Activated T-cell treated with anti-CD3 and anti-CD28 coated beads for 4 hours (primary cell): Measurements from ENCODE around the gene MAK.
"Not testable (repeated sequence)": the region's sequence is repeated elsewhere in the genome, so short reads cannot be mapped to it uniquely, and the experiment has no call there.

Source experiments
- DNase-seq: peaks from one replicate; pipeline ENCODE4 v3.0.0-alpha.2; 2020

The MAK gene

GRCh38 chr6:10721850-10722569 is 116.3 kb downstream of the MAK start:
- DNase-seq: no peak

DNA sequence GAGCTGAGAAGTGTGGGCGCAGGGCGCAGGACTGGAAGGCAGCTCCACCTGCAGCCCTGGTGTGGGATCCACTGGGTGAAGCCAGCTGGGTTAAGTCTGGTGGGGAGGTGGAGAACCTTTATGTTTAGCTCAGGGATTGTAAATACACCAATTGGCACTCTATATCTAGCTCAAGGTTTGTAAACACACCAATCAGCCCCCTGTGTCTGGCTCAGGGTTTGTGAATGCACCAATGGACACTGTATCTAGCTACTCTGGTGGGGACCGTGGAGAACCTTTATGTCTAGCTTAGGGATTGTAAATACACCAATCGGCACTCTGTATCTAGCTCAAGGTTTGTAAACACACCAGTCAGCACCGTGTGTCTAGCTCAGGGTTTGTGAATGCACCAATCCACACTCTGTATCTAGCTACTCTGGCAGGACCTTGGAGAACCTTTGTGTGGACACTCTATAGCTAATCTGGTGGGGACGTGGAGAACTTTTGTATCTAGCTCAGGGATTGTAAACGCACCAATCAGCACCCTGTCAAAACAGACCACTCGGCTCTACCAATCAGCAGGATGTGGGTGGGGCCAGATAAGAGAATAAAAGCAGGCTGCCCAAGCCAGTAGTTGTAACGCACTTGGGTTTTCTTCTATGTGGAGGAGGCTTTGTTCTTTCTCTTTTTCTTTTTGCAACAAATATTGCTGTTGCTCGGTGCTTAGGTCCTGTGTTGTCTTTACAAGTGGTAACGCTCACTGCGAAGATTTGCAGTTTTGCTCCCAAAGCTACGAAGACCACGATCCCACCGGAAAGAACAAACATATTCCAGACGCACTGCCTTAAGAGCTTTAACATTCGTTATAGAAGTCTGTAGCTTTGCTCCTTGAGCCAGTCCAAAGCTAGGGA is 117.1 kb downstream of the MAK start:
- not testable (repeated sequence) for DNase-seq

DNA sequence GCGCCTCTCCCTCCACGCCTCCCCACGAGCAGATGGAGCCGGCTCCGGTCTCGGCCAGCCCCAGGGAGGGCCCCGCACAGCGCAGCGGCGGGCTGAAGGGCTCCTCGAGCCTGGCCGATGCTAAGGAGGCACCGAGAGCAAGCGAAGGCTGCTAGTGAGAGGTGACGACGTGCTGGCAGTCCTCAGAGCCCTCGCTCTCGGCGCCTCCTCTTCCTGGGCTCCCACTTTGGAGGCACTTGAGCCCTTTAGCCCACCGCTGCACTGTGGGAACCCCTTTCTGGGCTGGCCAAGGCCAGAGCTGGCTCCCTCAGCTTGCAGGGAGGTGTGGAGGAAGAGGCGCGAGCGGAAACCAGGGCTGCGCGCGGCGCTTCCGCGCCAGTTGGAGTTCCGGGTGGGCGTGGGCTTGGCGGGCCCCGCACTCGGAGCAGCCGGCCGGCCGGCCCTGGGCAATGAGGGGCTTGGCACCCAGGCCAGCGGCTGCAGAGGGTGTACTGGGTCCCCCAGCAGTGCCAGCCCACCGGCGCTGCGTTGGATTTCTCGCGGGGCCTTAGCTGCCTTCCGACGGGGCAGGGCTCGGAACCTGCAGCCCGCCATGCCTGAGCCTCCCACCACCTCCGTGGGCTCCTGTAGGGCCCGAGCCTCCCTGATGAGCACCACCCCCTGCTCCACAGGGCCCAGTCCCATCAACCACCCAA is 117.9 kb downstream of the MAK start:
- peak; percentile 34 for DNase-seq

- DNase-seq: no peak
These were observed 118.4 kb downstream of the MAK start for GRCh38 chr6:10719964-10720264.

DNA sequence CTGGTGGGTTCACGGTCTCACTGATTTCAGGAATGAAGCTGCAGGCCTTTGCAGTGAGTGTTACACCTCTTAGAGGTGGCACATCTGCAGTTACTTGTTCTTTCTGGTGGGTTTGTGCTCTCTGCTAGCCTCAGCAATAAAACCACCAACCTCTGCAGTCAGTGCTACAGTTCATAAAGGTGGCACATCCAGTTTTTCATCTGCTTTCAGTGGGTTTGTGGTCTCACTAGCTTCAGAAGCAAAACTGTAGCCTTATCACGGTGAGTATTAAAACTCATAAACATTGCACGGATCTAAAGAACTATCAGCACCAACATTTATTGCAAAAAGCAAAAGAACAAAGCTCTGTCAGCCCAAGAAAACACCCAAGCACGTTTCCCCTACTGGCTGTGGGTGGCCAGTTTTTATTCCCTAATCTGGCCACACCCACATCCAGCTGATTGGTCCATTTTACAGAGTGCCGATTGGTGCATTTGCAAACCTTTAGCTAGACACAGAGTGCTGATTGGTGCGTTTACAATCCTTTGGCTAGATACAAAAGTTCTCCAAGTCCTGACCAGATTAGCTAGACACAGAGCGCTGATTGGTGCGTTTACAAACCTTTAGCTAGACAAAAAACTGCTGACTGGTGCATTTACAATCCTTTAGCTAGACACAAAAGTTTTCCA is 118.9 kb downstream of the MAK start:
- DNase-seq: no peak

GRCh38 chr6:10713962-10714361 is 124.4 kb downstream of the MAK start:
- DNase-seq: no peak
